Subcutaneous adipose tissue (tissue), 4 donors: ENCODE results near the gene ERICH3. TPM values are rescaled to one million over a fixed set of nuclear protein-coding genes. Genes with fewer than 3 reads are reported as not detected.

ENCODE experiments used
- CTCF ChIP-seq: fragments of 450-650 bp; IDR thresholded peaks from one replicate; pipeline ENCODE4 v1.5.1; 2016; ENCODE audit warnings: low read depth, mild to moderate bottlenecking, control low read depth, antibody characterized with exemption, moderate library complexity
- total RNA-seq, 4 donors: library from RNA; depleted of rRNA; stranded (reverse); fragments of >200 nt; gene quantifications; one replicate each; pipeline ENCODE4 v1.1.0, GENCODE V29; 2016

ERICH3 gene
- total RNA-seq, 4 donors from 2014 or later, result not detected

GRCh38 chr1:74681001-74681400 lies 7.4 kb upstream of the ERICH3 start:
- no peak for TF ChIP-seq CTCF

DNA sequence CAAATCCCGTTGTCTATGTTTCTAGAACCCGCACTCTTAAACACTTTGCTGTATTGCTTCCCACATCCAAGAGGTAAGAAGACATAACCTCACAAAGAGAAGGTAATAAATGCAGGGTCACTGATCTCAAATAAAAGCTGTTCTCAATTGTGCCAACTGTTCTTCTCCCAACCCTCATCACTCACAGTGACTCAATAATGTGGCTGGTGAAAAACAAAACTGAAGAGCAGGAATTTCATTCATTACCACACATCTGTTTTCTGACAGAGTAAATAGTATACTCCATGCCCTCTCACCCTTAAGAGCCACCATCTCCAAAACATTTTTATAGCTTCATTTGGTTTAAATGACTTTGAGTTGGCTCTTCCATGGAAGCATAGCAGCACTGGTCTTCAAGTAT lies 6.2 kb upstream of the ERICH3 start:
- TF ChIP-seq CTCF, result no peak

DNA sequence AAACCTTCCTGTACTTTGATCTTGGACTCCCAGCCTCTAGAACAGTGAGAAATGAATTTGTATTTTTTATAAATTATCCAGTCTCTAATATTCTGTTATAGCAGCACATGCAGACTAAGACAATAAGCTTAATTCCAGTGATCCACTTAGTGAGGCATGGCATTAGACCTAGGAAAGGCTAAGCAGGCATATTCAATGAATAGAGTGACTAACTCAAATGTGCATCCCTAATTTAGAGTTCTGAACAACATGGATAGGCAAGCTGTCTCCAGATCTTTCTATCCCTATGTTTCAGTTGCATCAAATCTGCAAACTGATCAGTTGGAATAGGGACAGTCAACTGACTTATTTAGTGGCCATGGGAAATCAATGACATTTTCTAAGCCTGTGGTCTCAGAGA lies 4.3 kb upstream of the ERICH3 start:
- no peak for TF ChIP-seq CTCF

DNA sequence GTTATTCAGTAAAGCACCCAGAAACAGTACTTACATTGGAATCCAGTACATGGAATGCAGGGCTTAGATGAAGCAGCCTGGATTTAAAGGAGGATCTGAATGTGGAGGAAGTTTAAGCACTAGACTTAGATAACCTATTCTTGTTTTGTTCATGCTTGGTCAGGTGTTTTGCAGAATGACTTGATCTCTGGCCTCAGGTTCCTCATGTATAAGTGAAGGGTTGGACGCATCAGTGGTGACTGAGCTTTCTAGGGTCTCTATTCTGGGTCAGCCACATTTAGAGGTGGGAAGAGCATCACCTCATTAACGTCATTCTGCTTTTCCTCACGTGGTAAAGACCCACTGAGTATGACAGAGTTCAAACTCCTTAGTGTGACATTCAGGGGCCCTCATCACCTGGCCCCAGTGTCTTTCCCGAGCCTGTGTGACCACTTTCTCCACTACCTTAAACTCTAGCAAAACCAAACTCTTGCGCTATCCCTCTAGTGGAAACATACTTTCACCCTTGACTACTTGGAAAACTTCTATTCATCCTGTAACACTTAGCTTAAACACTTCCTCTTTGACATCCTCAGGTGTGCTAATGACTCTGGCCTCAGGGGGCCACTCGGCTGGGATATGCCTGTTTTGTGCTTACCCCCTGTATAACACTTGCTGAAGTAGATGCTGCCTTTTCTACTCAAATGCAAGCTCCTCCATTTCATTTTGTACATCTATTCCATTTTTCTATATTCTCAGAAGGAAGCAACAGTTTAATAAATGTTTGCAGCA lies 871 bp upstream of the ERICH3 start:
- no peak for TF ChIP-seq CTCF

DNA sequence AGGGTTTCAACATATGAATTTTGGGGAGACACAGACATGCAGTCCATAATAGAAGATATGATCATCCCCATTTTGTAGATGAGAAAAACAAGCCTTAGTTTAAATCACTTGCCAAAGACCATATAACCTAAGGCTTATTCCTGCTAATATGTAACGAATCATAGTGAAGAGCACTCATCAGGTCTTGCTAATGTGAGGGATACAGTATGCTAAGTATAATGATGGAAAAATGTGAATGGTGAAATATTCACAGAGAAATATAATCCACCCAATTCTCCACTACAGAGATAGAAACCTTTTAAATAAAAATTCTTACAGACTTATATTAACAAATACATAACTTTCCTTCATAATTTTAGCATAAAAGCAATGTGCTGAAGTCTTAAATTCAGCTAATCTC lies 18.9 kb downstream of the ERICH3 start:
- TF ChIP-seq CTCF, result no peak

GRCh38 chr1:74652711-74653139 lies 20.9 kb downstream of the ERICH3 start:
- TF ChIP-seq CTCF, result no peak

DNA sequence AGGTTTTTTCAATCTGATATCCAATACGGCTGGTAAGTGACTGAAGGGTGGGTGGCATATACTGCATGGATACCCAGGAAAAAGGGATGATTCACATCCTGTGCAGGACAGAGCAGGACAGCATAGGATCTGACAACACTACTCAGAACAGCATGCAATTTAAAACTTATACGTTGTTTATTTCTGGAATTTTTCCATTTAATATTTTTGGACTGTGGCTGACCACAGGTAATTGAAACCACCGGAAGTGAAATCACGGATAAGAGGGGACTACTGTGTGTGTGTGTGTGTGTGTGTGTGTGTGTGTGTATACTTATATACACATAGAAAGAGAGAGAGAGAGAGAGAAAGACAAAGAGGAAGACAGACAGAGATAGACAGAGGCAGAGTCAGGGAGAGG lies 23.0 kb downstream of the ERICH3 start:
- TF ChIP-seq CTCF, result no peak
